ENCODE results near the gene TDRKH. TPM values are rescaled to one million over a fixed set of nuclear protein-coding genes. Genes with fewer than 3 reads are reported as not detected.

The TDRKH gene
- total and polyA plus RNA-seq, 2 of the 13 experiments (the other 11 are each of a cell fraction or from before 2014, with no cell fraction given) = 3.9 to 5.4 TPM

DNA sequence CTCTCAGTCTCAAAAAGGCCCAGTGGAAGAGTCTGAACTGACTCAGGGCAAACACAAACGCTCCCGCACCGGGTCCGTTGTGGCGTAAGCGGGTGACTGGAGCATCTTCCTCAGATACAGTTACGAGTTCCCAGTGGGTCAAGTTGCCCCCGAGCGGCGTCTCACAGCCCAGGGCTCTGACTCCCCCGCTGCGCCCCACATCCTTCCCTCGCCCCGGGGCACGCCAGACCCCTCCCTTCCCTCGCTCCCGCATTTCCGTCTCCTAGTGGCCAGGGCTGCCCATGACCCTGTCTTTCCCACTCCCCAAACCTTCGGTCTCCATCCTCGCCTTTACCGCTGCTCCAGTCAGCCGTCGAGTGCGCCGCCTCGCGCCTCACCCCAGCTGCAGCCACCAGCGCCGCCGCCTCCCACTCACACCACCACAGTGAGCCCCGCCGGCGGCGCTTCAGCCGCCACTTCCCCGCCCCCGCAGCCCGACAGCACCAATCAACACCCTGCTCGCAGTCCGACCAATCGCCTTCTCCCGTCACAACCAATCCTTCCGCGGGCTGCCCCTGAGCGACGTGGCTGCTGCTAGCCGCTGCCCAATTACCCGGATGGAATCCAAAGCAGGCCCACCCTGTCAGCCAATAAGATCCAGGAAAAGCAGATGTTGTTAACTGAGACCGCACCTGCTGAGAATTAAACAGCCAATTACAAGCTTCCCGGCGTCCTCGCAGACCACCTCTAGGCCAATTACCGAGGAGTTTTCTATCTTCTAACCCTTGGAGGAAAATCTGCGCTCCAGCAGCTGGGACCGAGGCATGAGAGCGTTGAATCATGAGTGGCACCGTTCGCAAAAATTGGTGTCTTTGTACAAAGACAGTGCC lies at the start of gene TDRKH (continued):
- TF ChIP-seq POLR2AphosphoS5 (IDR thresholded peaks at IDR 0.05; ENCODE audit: low read depth, low read length) (peak; percentile 43), FOSL2 (CRISPR knock-in tag; IDR thresholded peaks at IDR 0.05) (peak; percentile 26; the same call in 1 of the 2 replicates), MEIS1 (CRISPR knock-in tag; IDR thresholded peaks at IDR 0.05; ENCODE audit: borderline replicate concordance) (peak; percentile 92), IKZF5 (CRISPR knock-in tag; IDR thresholded peaks at IDR 0.05) (peak; percentile 74), ZNF280B (CRISPR knock-in tag; IDR thresholded peaks at IDR 0.05; ENCODE audit: borderline replicate concordance) (0 out of 2 replicates have a peak, but pooled peaks have one; percentile 70), REXO4 (CRISPR knock-in tag; IDR thresholded peaks at IDR 0.05; ENCODE audit: borderline replicate concordance) (no peak), HOXD1 (CRISPR knock-in tag; IDR thresholded peaks at IDR 0.05) (peak; percentile 82; the same call in 1 of the 2 replicates), HNRNPL (IDR thresholded peaks at IDR 0.05; ENCODE audit: low read depth, low read length) (no peak), ZNF598 (CRISPR knock-in tag; IDR thresholded peaks at IDR 0.05; ENCODE audit: borderline replicate concordance) (peak; percentile 56; the same call in 1 of the 2 replicates), ZNF331 (CRISPR knock-in tag; IDR thresholded peaks at IDR 0.05) (peak; percentile 60; the same call in 1 of the 2 replicates), PRDM15 (CRISPR knock-in tag; IDR thresholded peaks at IDR 0.05) (no peak; the same call in 1 of the 2 replicates), NFYB (CRISPR knock-in tag; IDR thresholded peaks at IDR 0.05) (peak; percentile 98), ZNF768 (CRISPR knock-in tag; IDR thresholded peaks at IDR 0.05) (peak; percentile 76; the same call in 1 of the 2 replicates), TBX2 (CRISPR knock-in tag; IDR thresholded peaks at IDR 0.05; ENCODE audit: borderline replicate concordance) (peak; percentile 88), KLF16 (CRISPR knock-in tag; IDR thresholded peaks at IDR 0.05) (peak in 1 of 2 experiments; percentile 70; a peak in 1 of 4 replicates), NCOA2 (CRISPR knock-in tag; IDR thresholded peaks at IDR 0.05) (peak; percentile 30; the same call in 1 of the 2 replicates), ZNF546 (CRISPR knock-in tag; conservative IDR thresholded peaks at IDR 0.05) (peak; percentile 92), HMG20A (CRISPR knock-in tag; IDR thresholded peaks at IDR 0.05; ENCODE audit: borderline replicate concordance) (0 out of 2 replicates have a peak, but pooled peaks have one; percentile 19)
- TF ChIP-seq, protein P1, sequence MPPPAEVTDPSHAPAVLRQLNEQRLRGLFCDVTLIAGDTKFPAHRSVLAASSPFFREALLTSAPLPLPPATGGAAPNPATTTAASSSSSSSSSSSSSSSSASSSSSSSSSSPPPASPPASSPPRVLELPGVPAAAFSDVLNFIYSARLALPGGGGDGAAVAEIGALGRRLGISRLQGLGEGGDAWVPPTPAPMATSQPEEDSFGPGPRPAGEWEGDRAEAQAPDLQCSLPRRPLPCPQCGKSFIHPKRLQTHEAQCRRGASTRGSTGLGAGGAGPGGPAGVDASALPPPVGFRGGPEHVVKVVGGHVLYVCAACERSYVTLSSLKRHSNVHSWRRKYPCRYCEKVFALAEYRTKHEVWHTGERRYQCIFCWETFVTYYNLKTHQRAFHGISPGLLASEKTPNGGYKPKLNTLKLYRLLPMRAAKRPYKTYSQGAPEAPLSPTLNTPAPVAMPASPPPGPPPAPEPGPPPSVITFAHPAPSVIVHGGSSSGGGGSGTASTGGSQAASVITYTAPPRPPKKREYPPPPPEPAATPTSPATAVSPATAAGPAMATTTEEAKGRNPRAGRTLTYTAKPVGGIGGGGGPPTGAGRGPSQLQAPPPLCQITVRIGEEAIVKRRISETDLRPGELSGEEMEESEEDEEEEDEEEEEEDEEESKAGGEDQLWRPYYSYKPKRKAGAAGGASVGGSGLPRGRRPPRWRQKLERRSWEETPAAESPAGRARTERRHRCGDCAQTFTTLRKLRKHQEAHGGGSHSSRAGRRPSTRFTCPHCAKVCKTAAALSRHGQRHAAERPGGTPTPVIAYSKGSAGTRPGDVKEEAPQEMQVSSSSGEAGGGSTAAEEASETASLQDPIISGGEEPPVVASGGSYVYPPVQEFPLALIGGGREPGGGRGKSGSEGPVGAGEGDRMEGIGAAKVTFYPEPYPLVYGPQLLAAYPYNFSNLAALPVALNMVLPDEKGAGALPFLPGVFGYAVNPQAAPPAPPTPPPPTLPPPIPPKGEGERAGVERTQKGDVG (CRISPR knock-in tag; IDR thresholded peaks at IDR 0.05; ENCODE audit: borderline replicate concordance) = no peak
